Dedifferentiated amniotic fluid mesenchymal stem cell (primary cell): ENCODE measurements around the gene WNT8A.
A peak's percentile ranks its signal among the peaks of the same experiment; 100 is the strongest.

Experiments used
- DNase-seq: peaks from one replicate; pipeline ENCODE4 v3.0.0-alpha.2; 2016; ENCODE audit errors: extremely low spot score

Gene WNT8A

GRCh38 chr5:138091685-138092084, 7.9 kb downstream of the WNT8A start:
- DNase-seq = no peak

- no peak for DNase-seq
Measured at GRCh38 chr5:138092301-138092700, 8.5 kb downstream of the WNT8A start.

GRCh38 chr5:138093036-138093435, 9.2 kb downstream of the WNT8A start:
- no peak for DNase-seq

GRCh38 chr5:138095100-138095907, 11.5 kb downstream of the WNT8A start:
- no peak for DNase-seq

GRCh38 chr5:138096363-138096762, 12.5 kb downstream of the WNT8A start:
- DNase-seq = no peak

GRCh38 chr5:138096997-138097828, 13.4 kb downstream of the WNT8A start:
- no peak for DNase-seq

GRCh38 chr5:138102454-138103318, 18.9 kb downstream of the WNT8A start:
- DNase-seq = no peak

- DNase-seq = no peak
Measured at GRCh38 chr5:138103319-138103637, 19.4 kb downstream of the WNT8A start.

GRCh38 chr5:138105709-138106108, 21.9 kb downstream of the WNT8A start:
- DNase-seq = no peak

- DNase-seq = no peak
Measured at GRCh38 chr5:138107213-138107612, 23.4 kb downstream of the WNT8A start.

- DNase-seq = no peak
Measured at GRCh38 chr5:138109463-138110265, 25.8 kb downstream of the WNT8A start.

- no peak for DNase-seq
Measured at GRCh38 chr5:138110266-138110963, 26.6 kb downstream of the WNT8A start.

- DNase-seq = no peak
Measured at GRCh38 chr5:138111181-138111580, 27.3 kb downstream of the WNT8A start.

GRCh38 chr5:138111937-138112336, 28.1 kb downstream of the WNT8A start:
- no peak for DNase-seq

- no peak for DNase-seq
Measured at GRCh38 chr5:138115254-138115653, 31.4 kb downstream of the WNT8A start.

GRCh38 chr5:138128334-138128733, 44.5 kb downstream of the WNT8A start:
- DNase-seq = no peak

- no peak for DNase-seq
Measured at GRCh38 chr5:138129347-138129746, 45.5 kb downstream of the WNT8A start.

- no peak for DNase-seq
Measured at GRCh38 chr5:138132543-138132942, 48.7 kb downstream of the WNT8A start.

- DNase-seq = peak; percentile 39
Measured at GRCh38 chr5:138138949-138139780, 55.3 kb downstream of the WNT8A start, which contains the start of gene NME5. Gene NME5 (minus strand): TSS chr5:138139428. CDS start chr5:138138780, 648 bp downstream.

- no peak for DNase-seq
Measured at GRCh38 chr5:138139781-138140090, 55.9 kb downstream of the WNT8A start.
